Smooth muscle cell (in vitro differentiated cells): ENCODE data around the gene CARM1. TPM values are rescaled to one million over a fixed set of nuclear protein-coding genes. Genes with fewer than 3 reads are reported as not detected.

ENCODE experiments used
- DNase-seq: peaks from one replicate; lab custom pipeline; 2025; ENCODE audit not compliant: unreplicated experiment; lab: John Stamatoyannopoulos, UW
- H2AFZ ChIP-seq: fragments of 200-600 bp; sonication (generic); 2 replicates; pipeline ENCODE4 v1.6.0; 2016; ENCODE audit warnings: antibody characterized with exemption, low read depth, mild to moderate bottlenecking
- H3F3A ChIP-seq: fragments of 200-600 bp; sonication (generic); 2 replicates; pipeline ENCODE4 v1.6.0; 2017; ENCODE audit warnings: antibody characterized with exemption, low read depth
- H3K27ac ChIP-seq: fragments of 200-600 bp; sonication (generic); 2 replicates; pipeline ENCODE4 v1.5.1; 2016; ENCODE audit warnings: low read depth, mild to moderate bottlenecking
- H3K27me3 ChIP-seq: fragments of 200-600 bp; sonication (generic); 2 replicates; pipeline ENCODE4 v1.6.1; 2016; ENCODE audit warnings: low read depth, mild to moderate bottlenecking
- H3K36me3 ChIP-seq: fragments of 200-600 bp; sonication (generic); 2 replicates; pipeline ENCODE4 v1.5.1; 2016; ENCODE audit warnings: low read depth
- H3K4me1 ChIP-seq: fragments of 200-600 bp; sonication (generic); 2 replicates; pipeline ENCODE4 v1.5.1; 2016; ENCODE audit warnings: low read depth
- H3K4me2 ChIP-seq: fragments of 200-600 bp; sonication (generic); 2 replicates; pipeline ENCODE4 v1.6.0; 2016; ENCODE audit warnings: mild to moderate bottlenecking
- H3K4me3 ChIP-seq: fragments of 200-600 bp; sonication (generic); 2 replicates; pipeline ENCODE4 v1.5.1; 2016; ENCODE audit warnings: mild to moderate bottlenecking
- H3K79me2 ChIP-seq: fragments of 200-600 bp; sonication (generic); 2 replicates; pipeline ENCODE4 v1.6.0; 2016; ENCODE audit warnings: low read depth, mild to moderate bottlenecking
- H3K9ac ChIP-seq: fragments of 200-600 bp; sonication (generic); 2 replicates; pipeline ENCODE4 v1.6.0; 2016; ENCODE audit warnings: low read depth
- H3K9me3 ChIP-seq: fragments of 200-600 bp; sonication (generic); replicated peaks from 2 replicates; pipeline ENCODE4 v1.5.1; 2016; ENCODE audit warnings: low read depth
- H4K20me1 ChIP-seq: fragments of 200-600 bp; sonication (generic); 2 replicates; pipeline ENCODE4 v1.6.0; 2016; ENCODE audit warnings: low read depth
- CTCF ChIP-seq: fragments of 200-600 bp; sonication (generic); IDR thresholded peaks from 2 replicates; pipeline ENCODE4 v1.5.1; 2017; ENCODE audit warnings: borderline replicate concordance, mild to moderate bottlenecking, antibody characterized with exemption; ENCODE audit not compliant: insufficient read depth, poor library complexity, severe bottlenecking
- WGBS: methylation state at CpG from one replicate; pipeline ENCODE4 v1.1.7; 2016; ENCODE audit warnings: low lambda C conversion rate; 5-methylcytosine and 5-hydroxymethylcytosine counted together
- polyA plus RNA-seq: library from polyadenylated mRNA; unstranded; fragments of >200 nt; fragmentation: Nextera tagmentation; extraction: Ambion mirVana; gene quantifications from 2 replicates; pipeline ENCODE4 v1.2.1, GENCODE V29; 2016
- total RNA-seq: library from RNA; depleted of rRNA; stranded (reverse); fragments of >200 nt; gene quantifications from 2 replicates; pipeline ENCODE4 v1.2.3, GENCODE V29; 2014

The CARM1 gene
- total and polyA plus RNA-seq, 2 experiments from 2014 or later: 22.7 to 39.3 TPM

- WGBS: under 1% methylated on average over 85 of the region's 96 CpGs
- H3K4me1 ChIP-seq: peaks cover 16% of the 10 kb centered on the region
- H3F3A ChIP-seq: no peaks in the 10 kb centered on the region
- H3K36me3 ChIP-seq: no peaks in the 10 kb centered on the region
- H3K27ac ChIP-seq: peak within 1 kb of the TSS; percentile 80
- H3K4me2 ChIP-seq: peak within 1 kb of the TSS; percentile 99
- peak within 1 kb of the TSS; percentile 95 for H3K4me3 ChIP-seq
- TF ChIP-seq CTCF: no peak
- H3K79me2 ChIP-seq: peaks cover 70% of the 10 kb centered on the region
- H4K20me1 ChIP-seq: peaks cover 31% of the 10 kb centered on the region
- H3K9me3 ChIP-seq: no peaks in the 10 kb centered on the region
- H3K9ac ChIP-seq: peak within 1 kb of the TSS; percentile 91
- no peaks in the 10 kb centered on the region for H3K27me3 ChIP-seq
- peak; percentile 72 for DNase-seq
- H2AFZ ChIP-seq: peak within 1 kb of the TSS; percentile 86
Measured at GRCh38 chr19:10928563-10929401, 57.4 kb downstream of the CARM1 start, which contains the start of the genes TIMM29 and YIPF2. Gene TIMM29, plus strand, starts transcription at chr19:10928811. Its CDS starts 12 bp downstream, at chr19:10928823. Gene YIPF2, minus strand, starts transcription at chr19:10928639. Its CDS starts 229 bp downstream, at chr19:10928410.

- Histone ChIP-seq H3K27ac (peak overlapping the region; percentile 80), H3K9ac (peak overlapping the region; percentile 91), H3K27me3 (no peaks in the 10 kb centered on the region), H3F3A (no peaks in the 10 kb centered on the region), H3K4me2 (peak overlapping the region; percentile 99), H3K9me3 (no peaks in the 10 kb centered on the region), H3K4me1 (peaks cover 16% of the 10 kb centered on the region), H2AFZ (no peak overlapping the region), H3K79me2 (peaks cover 70% of the 10 kb centered on the region), H3K4me3 (peak overlapping the region; percentile 95), H4K20me1 (peaks cover 31% of the 10 kb centered on the region), H3K36me3 (no peaks in the 10 kb centered on the region)
- 15% methylated on average over 27 of the region's 27 CpGs for WGBS
- TF ChIP-seq CTCF: no peak
- no peak for DNase-seq
Measured at GRCh38 chr19:10929402-10929794, 58.0 kb downstream of the CARM1 start.

GRCh38 chr19:10935371-10936059, 64.2 kb downstream of the CARM1 start:
- H3K27me3 ChIP-seq: no peaks in the 10 kb centered on the region
- 79% methylated on average over 9 of the region's 9 CpGs for WGBS
- H2AFZ ChIP-seq: no peak overlapping the region
- H3K4me2 ChIP-seq: no peak overlapping the region
- no peaks in the 10 kb centered on the region for H3K9me3 ChIP-seq
- no peak for TF ChIP-seq CTCF
- no peak overlapping the region for H3K4me3 ChIP-seq
- H3K9ac ChIP-seq: no peak overlapping the region
- DNase-seq: no peak
- H3K4me1 ChIP-seq: no peaks in the 10 kb centered on the region
- no peaks in the 10 kb centered on the region for H3F3A ChIP-seq
- H4K20me1 ChIP-seq: peaks cover 20% of the 10 kb centered on the region
- peaks cover 30% of the 10 kb centered on the region for H3K79me2 ChIP-seq
- H3K36me3 ChIP-seq: no peaks in the 10 kb centered on the region
- no peak overlapping the region for H3K27ac ChIP-seq
